GM12878 (cell line): Measurements from ENCODE around the gene ARAP3. TPM values are rescaled to one million over a fixed set of nuclear protein-coding genes. Genes with fewer than 3 reads are reported as not detected.

Source experiments
- ATAC-seq: fragments of 200-7000 bp; cut with Tn5 transposase; 3 replicates; pipeline ENCODE4 v1.9.1; 2020; ENCODE audit warnings: mild to moderate bottlenecking, moderate library complexity
- BruUV-seq: library from RNA; stranded (reverse); fragments of 400-500 nt; replicated peaks from 2 replicates; lab custom pipeline; 2021; lab: Mats Ljungman, UMichigan
- CTCF ChIA-PET: fragments of 300-600 bp; sonication (Branson Sonifier 250); formaldehyde crosslinking; extraction: SDS; loops from one replicate; lab custom pipeline; 2021; ENCODE audit warnings: inconsistent platforms; lab: Yijun Ruan, JAX
- POLR2A ChIA-PET: fragments of 350-600 bp; formaldehyde crosslinking; extraction: SDS; loops from one replicate; lab custom pipeline; 2021; ENCODE audit warnings: inconsistent platforms; lab: Charles Lee
- RAD21 ChIA-PET: fragments of 300-600 bp; sonication (Branson Sonifier 250); formaldehyde crosslinking; loops from one replicate; lab custom pipeline; 2023; ENCODE audit warnings: antibody characterized with exemption; ENCODE audit not compliant: unreplicated experiment; lab: Charles Lee
- SMC1A ChIA-PET: fragments of 300-600 bp; sonication (Branson Sonifier 250); formaldehyde crosslinking; loops from one replicate; lab custom pipeline; 2023; ENCODE audit not compliant: unreplicated experiment, uncharacterized antibody; lab: Charles Lee
- DNase-seq: peaks from one replicate; pipeline ENCODE4 v3.0.0-alpha.2; 2011; ENCODE audit warnings: low read depth, low spot score
- FAIRE-seq: peaks from 3 replicates; lab custom pipeline; 2011; peaks lifted over from hg19 to GRCh38; lab: Jason Lieb, UNC
- H2AFZ ChIP-seq: 2 replicates; pipeline ENCODE4 v1.6.0; 2011; ENCODE audit warnings: low read depth, low read length, control low read depth; ENCODE audit not compliant: control insufficient read depth
- H3K27ac ChIP-seq: 2 replicates; pipeline ENCODE4 v1.5.1; 2011; ENCODE audit warnings: control low read depth; ENCODE audit not compliant: control insufficient read depth, insufficient read depth
- H3K27me3 ChIP-seq, 2 experiments: replicated peaks in 1 of 2; 2 replicates each; pipeline versions ENCODE4 v1.6.0 to v1.6.1; 2011; ENCODE audit warnings: low read length in 1 of 2; ENCODE audit not compliant: control insufficient read depth in 2 of 2, insufficient read depth in 2 of 2
- H3K36me3 ChIP-seq, 2 experiments: 2 replicates each; pipeline ENCODE4 v1.5.1; 2011; ENCODE audit warnings: low read length in 1 of 2; ENCODE audit not compliant: control insufficient read depth in 2 of 2, insufficient read depth in 2 of 2
- H3K4me1 ChIP-seq: 2 replicates; pipeline ENCODE4 v1.6.1; 2011; ENCODE audit warnings: mild to moderate bottlenecking, low read length, moderate library complexity, mixed read lengths; ENCODE audit not compliant: control insufficient read depth, insufficient read depth
- H3K4me2 ChIP-seq: 2 replicates; pipeline ENCODE4 v1.6.0; 2011; ENCODE audit warnings: control low read depth; ENCODE audit not compliant: control insufficient read depth, insufficient read depth
- H3K4me3 ChIP-seq: fragments of 200-600 bp; sonication (generic); 2 replicates; pipeline ENCODE4 v1.5.1; 2016
- H3K79me2 ChIP-seq: 2 replicates; pipeline ENCODE4 v1.6.0; 2011; ENCODE audit warnings: low read length; ENCODE audit not compliant: control insufficient read depth, insufficient read depth
- H3K9ac ChIP-seq: 2 replicates; pipeline ENCODE4 v1.8.0; 2011; ENCODE audit warnings: low read length, control low read depth, mixed read lengths; ENCODE audit not compliant: control insufficient read depth, insufficient read depth
- H3K9me3 ChIP-seq: replicated peaks from 3 replicates; pipeline ENCODE4 v1.5.1; 2011; ENCODE audit warnings: mild to moderate bottlenecking, low read length; ENCODE audit not compliant: control insufficient read depth, insufficient read depth
- H4K20me1 ChIP-seq: 2 replicates; pipeline ENCODE4 v1.6.0; 2011; ENCODE audit not compliant: control insufficient read depth, insufficient read depth
- BHLHE40 ChIP-seq, 2 experiments: fragments of 450-650 bp in 1 of 2; IDR thresholded peaks; 2 replicates each; pipeline ENCODE4 v1.6.1; 2011 to 2017; ENCODE audit warnings: low read depth in 2 of 2, borderline replicate concordance in 1 of 2, improper control_type of control experiment in 1 of 2, low read length in 1 of 2, mild to moderate bottlenecking in 1 of 2
- CBX3 ChIP-seq: fragments of 200-600 bp; sonication (generic); IDR thresholded peaks from 2 replicates; pipeline ENCODE4 v1.6.1; 2016; ENCODE audit warnings: low read depth, borderline replicate concordance
- CTCF ChIP-seq, 3 experiments: IDR thresholded peaks in 2 of 3; conservative IDR thresholded peaks in 1 of 3; 2 replicates each; pipeline ENCODE4 v1.5.1; 2011; ENCODE audit warnings: low read depth in 3 of 3, low read length in 3 of 3, mild to moderate bottlenecking in 3 of 3, control low read depth in 2 of 3, moderate library complexity in 2 of 3, inconsistent platforms in 1 of 3, mixed read lengths in 1 of 3; ENCODE audit not compliant: control insufficient read depth in 2 of 3, insufficient read depth in 1 of 3; ENCODE audit errors: extremely low read depth in 1 of 3
- HCFC1 ChIP-seq: fragments of 150-350 bp; IDR thresholded peaks from 2 replicates; pipeline ENCODE4 v1.6.1; 2014; ENCODE audit warnings: low read length
- IRF4 ChIP-seq: IDR thresholded peaks from 2 replicates; pipeline ENCODE4 v1.6.1; 2011; ENCODE audit warnings: low read depth, low read length
- NFXL1 ChIP-seq: fragments of 450-650 bp; IDR thresholded peaks from 2 replicates; pipeline ENCODE4 v1.6.1; 2017; ENCODE audit warnings: antibody characterized with exemption, mild to moderate bottlenecking, borderline replicate concordance
- PBX3 ChIP-seq: IDR thresholded peaks from 2 replicates; pipeline ENCODE4 v1.6.1; 2011; ENCODE audit warnings: mild to moderate bottlenecking, low read depth, low read length, moderate library complexity; ENCODE audit not compliant: insufficient replicate concordance
- PKNOX1 ChIP-seq: fragments of 450-650 bp; IDR thresholded peaks from 2 replicates; pipeline ENCODE4 v1.6.1; 2016; ENCODE audit warnings: mild to moderate bottlenecking
- SPI1 ChIP-seq: IDR thresholded peaks from 2 replicates; pipeline ENCODE4 v1.6.1; 2011; ENCODE audit warnings: low read depth, mild to moderate bottlenecking, low read length, moderate library complexity, borderline replicate concordance; ENCODE audit not compliant: insufficient read depth
- SRF ChIP-seq, 2 experiments: IDR thresholded peaks; 2 replicates each; pipeline ENCODE4 v1.6.1; 2011; ENCODE audit warnings: low read depth in 2 of 2, low read length in 2 of 2, mild to moderate bottlenecking in 1 of 2, moderate library complexity in 1 of 2
- TARDBP ChIP-seq: IDR thresholded peaks from 2 replicates; pipeline ENCODE4 v1.6.1; 2016; ENCODE audit warnings: borderline replicate concordance
- TBL1XR1 ChIP-seq: IDR thresholded peaks from 2 replicates; pipeline ENCODE4 v1.6.1; 2012; ENCODE audit warnings: low read depth, low read length, improper control_type of control experiment
- USF1 ChIP-seq: IDR thresholded peaks from 2 replicates; pipeline ENCODE4 v1.6.1; 2011; ENCODE audit warnings: borderline replicate concordance, low read depth, mild to moderate bottlenecking, moderate library complexity, mixed read lengths, low read length; ENCODE audit not compliant: insufficient read depth; ENCODE audit errors: extremely low read length
- USF2 ChIP-seq: IDR thresholded peaks from 2 replicates; pipeline ENCODE4 v1.6.1; 2011; ENCODE audit warnings: low read depth, low read length, improper control_type of control experiment, borderline replicate concordance
- WGBS: methylation state at CpG from one replicate; pipeline ENCODE4 v1.1.6; 2016; ENCODE audit warnings: low lambda C conversion rate; ENCODE audit not compliant: insufficient replicate concordance, insufficient coverage; ENCODE audit errors: missing lambda C conversion rate; 5-methylcytosine and 5-hydroxymethylcytosine counted together
- in situ Hi-C: fragments of 300-500 bp; cut with MboI; formaldehyde crosslinking; loops from 9 replicates; pipeline ENCODE4 v1.14.3; 2018; ENCODE audit warnings: mixed read lengths
- intact Hi-C: fragments of 100-400 bp; cut with micrococcal nuclease; formaldehyde crosslinking; loops from one replicate; pipeline ENCODE4 v1.14.2; 2022; ENCODE audit not compliant: unreplicated experiment
- polyA plus RNA-seq, 11 experiments: library from polyadenylated mRNA; depleted of rRNA in 4 of 11; unstranded in 6 of 11; stranded (reverse) in 5 of 11; fragments of >200 nt; fragmentation: Nextera tagmentation in 4 of 11; fragmentation: Illumina TruSeq in 1 of 11; extraction: Ambion mirVana in 4 of 11; extraction: Trizol in 1 of 11; gene quantifications; 1 replicate in 1 of 11; 2 replicates in 10 of 11; pipeline versions ENCODE4 v1.2.1 to v1.2.3, GENCODE V29; 2011 to 2016; ENCODE audit warnings: inconsistent platforms in 2 of 11, missing spikeins in 2 of 11, low read depth in 1 of 11
- total RNA-seq, 4 experiments: library from RNA; depleted of rRNA in 3 of 4; stranded (reverse); fragments of >200 nt in 3 of 4; fragmentation: Illumina TruSeq in 1 of 4; extraction: Trizol in 1 of 4; gene quantifications; 2 replicates each; pipeline versions ENCODE4 v1.2.1 to v1.2.3, GENCODE V29; 2013 to 2021

ARAP3 gene
- total and polyA plus RNA-seq, 10 of the 15 experiments (the other 5 are each of a cell fraction or from before 2014, with no cell fraction given): 0.01 to 0.08 TPM; not detected in 8

- Histone ChIP-seq H3K4me2 (peak within 1 kb of the TSS; percentile 91), H3K27me3 (no peaks in the 10 kb centered on the region), H3K79me2 (peaks cover 42% of the 10 kb centered on the region), H3K27ac (peak within 1 kb of the TSS; percentile 84), H2AFZ (peak within 1 kb of the TSS; percentile 60), H3K4me3 (peak within 1 kb of the TSS; percentile 89), H3K4me1 (peaks cover 16% of the 10 kb centered on the region), H3K9ac (peak within 1 kb of the TSS; percentile 87), H3K9me3 (no peaks in the 10 kb centered on the region), H3K36me3 (peaks cover 5 to 18% of the 10 kb centered on the region in 2 experiments), H4K20me1 (no peaks in the 10 kb centered on the region)
- in situ Hi-C loops (loop anchor here (25.0 kb wide), 2 partner anchors 1207 to 1582 kb away; partner anchors contain the start of genes ANKHD1 and NRG2), intact Hi-C loops (loop anchor here (1.0 to 10.0 kb wide), 4 partner anchors 14 to 904 kb away; no protein-coding TSS in a partner anchor)
- ATAC-seq (peak; percentile 91), FAIRE-seq (peak; percentile 89), DNase-seq (peak; percentile 91)
- CTCF ChIA-PET: interaction anchor here (0.8 to 15.5 kb wide), 23 partner anchors 14 to 350 kb away, joined by 3 to 517 read pairs (median 6); partner anchors contain the start of genes FCHSD1, HDAC3, PCDHGA10 and RELL2
- POLR2A ChIA-PET: interaction anchor here (1.0 to 13.9 kb wide), 9 partner anchors 13 to 305 kb away, joined by 3 to 215 read pairs (median 7); partner anchors contain the start of genes FCHSD1, HDAC3 and RELL2
- no TSS peak for BruUV-seq
- 1% methylated on average over 62 of the region's 70 CpGs for WGBS
- RAD21 ChIA-PET: interaction anchor here (0.7 to 9.9 kb wide), 16 partner anchors 11 to 351 kb away, joined by 3 to 299 read pairs (median 5); partner anchors contain the start of genes FCHSD1, HDAC3 and RELL2
- SMC1A ChIA-PET: interaction anchor here (0.6 to 14.0 kb wide), 15 partner anchors 14 to 342 kb away, joined by 3 to 245 read pairs (median 6); partner anchors contain the start of genes HDAC3, PCDHGA10 and RELL2
- TF ChIP-seq BHLHE40 (IDR thresholded peaks at IDR 0.05; ENCODE audit: borderline replicate concordance in 1 of 2, low read depth in 2 of 2, low read length in 1 of 2): peak; percentile 93 to 95
- TF ChIP-seq CBX3: no peak
- TF ChIP-seq CTCF (IDR thresholded peaks at IDR 0.05 in 2 of 3, conservative IDR thresholded peaks at IDR 0.05 in 1 of 3; ENCODE audit: control insufficient read depth in 2 of 3, extremely low read depth in 1 of 3, insufficient read depth in 1 of 3, low read depth in 3 of 3, low read length in 3 of 3): peak; percentile 95 to 99 (median 96); a peak in 5 of 6 replicates
- peak; percentile 55; the same call in 1 of the 2 replicates for TF ChIP-seq SPI1
- peak; percentile 77 for TF ChIP-seq TBL1XR1
- TF ChIP-seq IRF4: peak; percentile 71; the same call in 1 of the 2 replicates
- TF ChIP-seq PKNOX1: no peak
- no peak for TF ChIP-seq NFXL1
- peak; percentile 84 for TF ChIP-seq USF1
- TF ChIP-seq HCFC1: peak; percentile 78
- TF ChIP-seq SRF (IDR thresholded peaks at IDR 0.05; ENCODE audit: low read depth in 2 of 2, low read length in 2 of 2): peak in 1 of 2 experiments; percentile 54; a peak in 1 of 4 replicates
- TF ChIP-seq USF2: peak; percentile 75
- TF ChIP-seq PBX3: peak; percentile 49
- 0 out of 2 replicates have a peak, but pooled peaks have one; percentile 78 for TF ChIP-seq TARDBP
These were observed 63.1 kb downstream of the ARAP3 start, which contains the start of gene DIAPH1 for GRCh38 chr5:141618804-141619554. Gene DIAPH1, minus strand, starts transcription at chr5:141619000. Its CDS starts 86 bp downstream, at chr5:141618914.
